Measurements from ENCODE around the gene GGA3.

Gene GGA3

DNA sequence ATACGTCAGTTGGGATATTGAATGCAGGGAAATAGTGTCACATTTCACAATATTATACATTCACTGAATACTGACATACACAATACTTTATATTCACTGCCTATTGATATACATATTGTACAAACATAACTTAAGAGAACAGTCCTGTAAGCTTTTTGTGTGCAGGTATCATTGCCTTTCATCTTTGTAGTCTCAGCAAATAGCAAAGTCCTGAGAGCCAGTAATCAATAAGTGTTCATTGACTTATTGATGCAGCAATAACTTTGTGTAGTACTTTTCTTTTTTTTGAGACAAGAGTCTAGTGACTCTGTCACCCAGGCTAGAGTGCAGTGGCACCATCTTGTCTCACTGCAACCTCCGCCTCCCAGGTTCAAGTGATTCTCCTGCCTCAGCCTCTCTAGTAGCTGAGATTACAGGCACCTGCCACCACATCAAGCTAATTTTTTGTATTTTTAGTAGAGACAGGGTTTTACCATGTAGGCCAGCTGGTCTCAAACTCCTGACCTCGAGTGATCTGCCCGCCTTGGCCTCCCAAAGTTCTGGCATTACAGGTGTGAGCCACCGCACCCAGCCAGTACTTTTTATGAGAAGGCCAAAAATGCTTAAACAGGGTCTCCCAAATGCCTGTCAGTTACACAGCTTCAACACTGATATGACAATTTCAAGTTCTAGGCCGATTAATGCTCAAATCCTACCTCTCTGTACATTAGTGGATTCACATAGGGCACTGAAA is 61.4 kb downstream of the GGA3 start:
- TF ChIP-seq, protein P1, sequence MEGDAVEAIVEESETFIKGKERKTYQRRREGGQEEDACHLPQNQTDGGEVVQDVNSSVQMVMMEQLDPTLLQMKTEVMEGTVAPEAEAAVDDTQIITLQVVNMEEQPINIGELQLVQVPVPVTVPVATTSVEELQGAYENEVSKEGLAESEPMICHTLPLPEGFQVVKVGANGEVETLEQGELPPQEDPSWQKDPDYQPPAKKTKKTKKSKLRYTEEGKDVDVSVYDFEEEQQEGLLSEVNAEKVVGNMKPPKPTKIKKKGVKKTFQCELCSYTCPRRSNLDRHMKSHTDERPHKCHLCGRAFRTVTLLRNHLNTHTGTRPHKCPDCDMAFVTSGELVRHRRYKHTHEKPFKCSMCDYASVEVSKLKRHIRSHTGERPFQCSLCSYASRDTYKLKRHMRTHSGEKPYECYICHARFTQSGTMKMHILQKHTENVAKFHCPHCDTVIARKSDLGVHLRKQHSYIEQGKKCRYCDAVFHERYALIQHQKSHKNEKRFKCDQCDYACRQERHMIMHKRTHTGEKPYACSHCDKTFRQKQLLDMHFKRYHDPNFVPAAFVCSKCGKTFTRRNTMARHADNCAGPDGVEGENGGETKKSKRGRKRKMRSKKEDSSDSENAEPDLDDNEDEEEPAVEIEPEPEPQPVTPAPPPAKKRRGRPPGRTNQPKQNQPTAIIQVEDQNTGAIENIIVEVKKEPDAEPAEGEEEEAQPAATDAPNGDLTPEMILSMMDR (IDR thresholded peaks at IDR 0.05; ENCODE audit: low read depth, low read length), result no peak
- H3K4me3 ChIP-seq (ENCODE audit: low read depth, low read length), result no peak overlapping the region
- in situ Hi-C loops (cut with HindIII; ENCODE audit: low sequenced_read_pairs), result no loop called here
- DNase-seq (ENCODE audit: low read depth, low spot score), result no peak

DNA sequence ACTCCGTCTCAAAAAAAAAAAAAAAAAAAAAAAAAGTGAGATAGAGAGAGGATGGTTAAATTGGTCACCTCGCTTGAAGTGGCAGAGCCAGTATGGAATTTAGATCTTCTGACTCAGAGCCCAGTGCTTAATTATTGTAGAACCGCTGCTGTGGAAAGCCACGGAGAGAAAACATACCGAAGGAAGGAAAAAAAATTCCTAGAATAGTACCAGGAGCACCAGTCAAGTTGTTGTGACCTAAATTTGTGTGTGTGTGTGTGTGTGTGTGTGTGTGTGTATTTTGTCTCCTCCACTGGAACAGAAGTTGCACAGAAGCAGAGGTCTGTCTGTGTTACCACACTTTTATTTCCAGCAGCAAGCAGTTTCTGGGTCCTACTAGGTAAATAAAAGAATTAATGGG is 66.5 kb downstream of the GGA3 start:
- TF ChIP-seq, protein P1 (IDR thresholded peaks at IDR 0.05; ENCODE audit: low read depth, low read length), result no peak
- no peak overlapping the region for H3K4me3 ChIP-seq (ENCODE audit: low read depth, low read length)
- DNase-seq (ENCODE audit: low read depth, low spot score), result peak; percentile 14
- in situ Hi-C loops (cut with HindIII; ENCODE audit: low sequenced_read_pairs), result no loop called here

DNA sequence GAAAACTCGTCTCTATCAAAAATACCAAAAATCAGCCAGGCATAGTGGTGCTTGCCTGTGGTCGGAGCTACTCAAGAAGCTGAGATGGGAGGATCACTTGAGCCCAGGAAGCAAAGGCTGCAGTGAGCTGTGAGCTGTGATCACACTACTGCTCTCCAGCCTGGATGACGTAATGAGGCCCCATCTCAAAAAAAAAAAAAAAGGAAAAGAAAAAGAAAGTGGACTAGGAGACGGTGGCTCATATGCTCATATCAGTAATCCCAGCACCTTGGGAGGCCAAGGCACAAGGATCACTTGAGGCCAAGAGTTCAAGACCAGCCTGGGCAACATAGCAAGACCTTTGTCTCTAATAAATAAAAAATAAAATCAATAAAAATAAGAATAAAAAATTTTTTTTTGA is 69.8 kb downstream of the GGA3 start:
- TF ChIP-seq, protein P1 (IDR thresholded peaks at IDR 0.05; ENCODE audit: low read depth, low read length), result no peak
- DNase-seq (ENCODE audit: low read depth, low spot score), result no peak

DNA sequence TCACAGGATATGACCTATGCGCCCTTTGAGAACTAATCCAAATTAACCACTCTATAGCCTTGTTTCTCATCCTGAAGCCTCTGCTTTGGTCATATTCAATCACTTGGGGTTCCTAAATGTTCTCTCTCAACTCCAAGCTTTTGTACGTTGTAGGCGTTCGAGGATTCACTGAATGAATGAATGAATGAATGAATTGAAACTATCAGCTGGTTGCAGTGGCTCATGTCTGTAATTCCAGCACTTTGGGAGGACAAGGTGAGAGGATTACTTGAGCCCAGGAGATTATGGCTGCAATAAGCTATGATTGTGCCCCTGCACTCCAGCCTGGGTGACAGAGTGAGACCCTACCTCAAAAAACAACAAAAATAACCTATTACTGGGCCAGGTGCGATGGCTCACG is 72.8 kb downstream of the GGA3 start:
- TF ChIP-seq, protein P1 (IDR thresholded peaks at IDR 0.05; ENCODE audit: low read depth, low read length), result no peak
- DNase-seq (ENCODE audit: low read depth, low spot score), result no peak
- in situ Hi-C loops (cut with HindIII; ENCODE audit: low sequenced_read_pairs), result no loop called here
- no peak overlapping the region for H3K4me3 ChIP-seq (ENCODE audit: low read depth, low read length)

More for the DNA sequence above, 69.8 kb downstream of the GGA3 start:
- H3K4me3 ChIP-seq (ENCODE audit: low read depth, low read length), result no peak overlapping the region
- in situ Hi-C loops (cut with HindIII; ENCODE audit: low sequenced_read_pairs), result no loop called here

Data from astrocyte of the spinal cord (primary cell).